UCSD-AML1 (cell line): ENCODE measurements around the gene BRI3.
"Not testable (repeated sequence)": the region's sequence is repeated elsewhere in the genome, so short reads cannot be mapped to it uniquely, and the experiment has no call there.

Source experiments
- DNase-seq: peaks from one replicate; lab custom pipeline; 2025; ENCODE audit not compliant: unreplicated experiment; lab: John Stamatoyannopoulos, UW

BRI3 gene

GRCh38 chr7:98307971-98308466, 26.5 kb downstream of the BRI3 start:
- DNase-seq, result no peak

GRCh38 chr7:98309566-98309965, 28.1 kb downstream of the BRI3 start:
- DNase-seq, result no peak

- no peak for DNase-seq
Observed at GRCh38 chr7:98312201-98312600, 30.7 kb downstream of the BRI3 start.

GRCh38 chr7:98314469-98314868, 33.0 kb downstream of the BRI3 start:
- DNase-seq, result no peak

GRCh38 chr7:98315318-98315993, 34.0 kb downstream of the BRI3 start:
- no peak for DNase-seq

- DNase-seq, result not testable (repeated sequence)
Observed at GRCh38 chr7:98315994-98316527, 34.6 kb downstream of the BRI3 start.

GRCh38 chr7:98317366-98318040, 36.0 kb downstream of the BRI3 start:
- DNase-seq, result no peak

GRCh38 chr7:98319176-98319575, 37.7 kb downstream of the BRI3 start:
- DNase-seq, result no peak

- DNase-seq, result no peak
Observed at GRCh38 chr7:98321301-98321700, 39.8 kb downstream of the BRI3 start.

- DNase-seq, result no peak
Observed at GRCh38 chr7:98322331-98323270, 41.1 kb downstream of the BRI3 start.

- no peak for DNase-seq
Observed at GRCh38 chr7:98323597-98324322, 42.3 kb downstream of the BRI3 start.

GRCh38 chr7:98324782-98325181, 43.3 kb downstream of the BRI3 start:
- DNase-seq, result no peak

- DNase-seq, result no peak
Observed at GRCh38 chr7:98329100-98329790, 47.8 kb downstream of the BRI3 start.

GRCh38 chr7:98329791-98330373, 48.4 kb downstream of the BRI3 start:
- no peak for DNase-seq

- DNase-seq, result no peak
Observed at GRCh38 chr7:98330926-98331529, 49.5 kb downstream of the BRI3 start.

- no peak for DNase-seq
Observed at GRCh38 chr7:98334081-98334480, 52.6 kb downstream of the BRI3 start.

GRCh38 chr7:98335411-98335977, 54.0 kb downstream of the BRI3 start:
- DNase-seq, result no peak

- no peak for DNase-seq
Observed at GRCh38 chr7:98338441-98338840, 57.0 kb downstream of the BRI3 start.

GRCh38 chr7:98339043-98339442, 57.6 kb downstream of the BRI3 start:
- no peak for DNase-seq
